RWPE2 (cell line): ENCODE measurements around the gene DPF1.

Source experiments
- ATAC-seq: fragments of 200-7000 bp; cut with Tn5 transposase; 3 replicates; pipeline ENCODE4 v1.9.1; 2021; ENCODE audit warnings: low read depth
- DNase-seq: peaks from one replicate; pipeline ENCODE4 v3.0.0-alpha.2; 2020; ENCODE audit warnings: low spot score
- H3K27ac ChIP-seq: fragments of 450-650 bp; 2 replicates; pipeline ENCODE4 v1.5.1; 2017; ENCODE audit warnings: mild to moderate bottlenecking; ENCODE audit not compliant: poor library complexity, severe bottlenecking
- H3K27me3 ChIP-seq: fragments of 250-450 bp; sonication (Bioruptor Pico); 2 replicates; pipeline ENCODE4 v1.5.1; 2021; ENCODE audit warnings: mild to moderate bottlenecking, moderate library complexity; ENCODE audit not compliant: insufficient read depth, poor library complexity, severe bottlenecking
- H3K36me3 ChIP-seq: fragments of 250-450 bp; sonication (Bioruptor Pico); 2 replicates; pipeline ENCODE4 v1.5.1; 2020; ENCODE audit warnings: low read depth, mild to moderate bottlenecking, moderate library complexity
- H3K4me1 ChIP-seq: fragments of 250-450 bp; sonication (Bioruptor Pico); 2 replicates; pipeline ENCODE4 v1.5.1; 2021; ENCODE audit warnings: mild to moderate bottlenecking, moderate library complexity; ENCODE audit not compliant: insufficient read depth, poor library complexity, severe bottlenecking
- H3K4me3 ChIP-seq: fragments of 250-450 bp; sonication (Bioruptor Pico); 2 replicates; pipeline ENCODE4 v1.5.1; 2021; ENCODE audit warnings: mild to moderate bottlenecking, moderate library complexity; ENCODE audit not compliant: severe bottlenecking
- H3K9me3 ChIP-seq: fragments of 250-450 bp; sonication (Bioruptor Pico); 2 replicates; pipeline ENCODE4 v1.5.1; 2021; ENCODE audit warnings: mild to moderate bottlenecking, moderate library complexity; ENCODE audit not compliant: severe bottlenecking
- CTCF ChIP-seq: fragments of 450-650 bp; IDR thresholded peaks from one replicate; pipeline ENCODE4 v1.5.1; 2017; ENCODE audit warnings: mild to moderate bottlenecking, moderate library complexity; ENCODE audit not compliant: poor library complexity, severe bottlenecking

Gene DPF1

DNA sequence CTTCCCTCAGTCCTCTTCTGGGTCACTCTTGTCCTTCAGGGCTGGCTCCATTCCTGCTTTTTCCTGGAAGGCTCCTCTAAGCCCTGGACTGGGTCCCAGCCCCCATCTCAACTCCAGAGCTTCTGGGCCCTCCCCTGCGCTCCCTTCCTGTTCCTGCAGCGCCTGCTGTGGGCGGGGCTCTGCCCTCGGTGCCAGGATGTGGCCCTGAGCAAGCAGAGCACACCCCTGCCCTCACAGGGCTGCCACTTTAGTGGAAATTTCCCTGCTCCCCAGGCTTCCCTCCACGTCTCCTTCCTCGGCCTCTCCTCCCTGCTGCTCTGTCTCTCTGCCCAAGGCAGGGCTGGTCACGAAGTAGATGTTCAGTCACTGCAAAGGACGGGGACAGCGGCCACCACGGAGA, 28.8 kb downstream of the DPF1 start:
- no peak for TF ChIP-seq CTCF
- no peaks in the 10 kb centered on the region for H3K4me1 ChIP-seq
- ATAC-seq (no peak), DNase-seq (no peak)
- H3K27ac ChIP-seq, result no peak overlapping the region
- no peaks in the 10 kb centered on the region for H3K27me3 ChIP-seq
- H3K36me3 ChIP-seq, result peaks cover 43% of the 10 kb centered on the region
- no peaks in the 10 kb centered on the region for H3K9me3 ChIP-seq
- H3K4me3 ChIP-seq, result no peak overlapping the region

- TF ChIP-seq CTCF, result no peak
- no peaks in the 10 kb centered on the region for H3K9me3 ChIP-seq
- H3K27me3 ChIP-seq, result no peaks in the 10 kb centered on the region
- DNase-seq, result no peak
- H3K36me3 ChIP-seq, result peaks cover 38% of the 10 kb centered on the region
- no peak overlapping the region for H3K4me3 ChIP-seq
- H3K4me1 ChIP-seq, result no peaks in the 10 kb centered on the region
- ATAC-seq, result peak; percentile 68
- H3K27ac ChIP-seq, result no peak overlapping the region
Measured at GRCh38 chr19:38194061-38194701, 29.8 kb downstream of the DPF1 start.

GRCh38 chr19:38193445-38193844, 30.6 kb downstream of the DPF1 start:
- no peaks in the 10 kb centered on the region for H3K4me1 ChIP-seq
- no peak for TF ChIP-seq CTCF
- ATAC-seq (no peak), DNase-seq (no peak)
- no peak overlapping the region for H3K4me3 ChIP-seq
- no peaks in the 10 kb centered on the region for H3K9me3 ChIP-seq
- no peak overlapping the region for H3K27ac ChIP-seq
- H3K36me3 ChIP-seq, result peaks cover 36% of the 10 kb centered on the region
- H3K27me3 ChIP-seq, result no peaks in the 10 kb centered on the region

- no peaks in the 10 kb centered on the region for H3K4me1 ChIP-seq
- peaks cover 33% of the 10 kb centered on the region for H3K36me3 ChIP-seq
- H3K4me3 ChIP-seq, result no peak overlapping the region
- no peaks in the 10 kb centered on the region for H3K27me3 ChIP-seq
- H3K9me3 ChIP-seq, result no peaks in the 10 kb centered on the region
- DNase-seq (no peak), ATAC-seq (no peak)
- H3K27ac ChIP-seq, result no peak overlapping the region
- no peak for TF ChIP-seq CTCF
Measured at GRCh38 chr19:38191747-38192146, 32.3 kb downstream of the DPF1 start.

GRCh38 chr19:38190793-38191192, 33.2 kb downstream of the DPF1 start:
- Histone ChIP-seq H3K27ac (no peak overlapping the region), H3K4me1 (no peaks in the 10 kb centered on the region), H3K36me3 (peaks cover 35% of the 10 kb centered on the region), H3K9me3 (no peaks in the 10 kb centered on the region), H3K27me3 (no peaks in the 10 kb centered on the region), H3K4me3 (no peak overlapping the region)
- no peak for DNase-seq
- TF ChIP-seq CTCF, result no peak
- no peak for ATAC-seq
